NCI-H510A (cell line): ENCODE results near the gene ACY1.
A peak's percentile ranks its signal among the peaks of the same experiment; 100 is the strongest.

ENCODE experiments used
- DNase-seq: peaks from one replicate; lab custom pipeline; 2025; lab: John Stamatoyannopoulos, UW

The ACY1 gene

DNA sequence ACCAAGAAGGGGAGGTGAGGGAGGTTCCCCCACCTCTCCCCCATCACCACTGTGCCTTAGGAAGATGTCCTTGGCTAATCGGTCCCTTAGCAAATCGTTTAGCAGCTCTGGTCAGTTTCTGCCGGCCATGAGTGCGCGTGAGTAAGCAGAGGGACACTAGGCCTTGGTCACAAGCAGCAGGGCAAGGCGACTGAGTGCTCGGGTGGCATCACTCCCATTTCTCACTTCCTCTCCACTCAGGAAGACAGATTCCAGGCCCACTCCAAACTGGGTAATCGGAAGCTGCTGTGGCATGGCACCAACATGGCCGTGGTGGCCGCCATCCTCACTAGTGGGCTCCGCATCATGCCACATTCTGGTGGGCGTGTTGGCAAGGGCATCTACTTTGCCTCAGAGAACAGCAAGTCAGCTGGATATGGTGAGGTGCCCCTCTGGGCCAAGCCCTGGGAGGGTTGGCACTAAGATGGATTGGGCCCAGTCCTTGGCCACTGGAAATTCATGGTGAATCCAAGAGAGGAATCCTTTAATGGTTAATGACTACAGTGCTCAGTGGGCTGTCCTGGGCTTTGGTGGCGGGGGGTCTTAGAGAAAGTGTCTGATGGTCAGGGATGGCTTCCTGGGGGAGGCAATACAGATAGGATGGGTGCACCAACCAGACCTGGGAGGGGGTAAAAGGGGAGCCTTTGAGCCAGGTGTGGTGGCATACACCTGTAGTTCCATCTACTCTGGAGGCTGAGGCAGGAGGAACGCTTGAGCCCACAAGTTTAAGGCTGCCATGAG is 37.2 kb upstream of the ACY1 start:
- no peak for DNase-seq

DNA sequence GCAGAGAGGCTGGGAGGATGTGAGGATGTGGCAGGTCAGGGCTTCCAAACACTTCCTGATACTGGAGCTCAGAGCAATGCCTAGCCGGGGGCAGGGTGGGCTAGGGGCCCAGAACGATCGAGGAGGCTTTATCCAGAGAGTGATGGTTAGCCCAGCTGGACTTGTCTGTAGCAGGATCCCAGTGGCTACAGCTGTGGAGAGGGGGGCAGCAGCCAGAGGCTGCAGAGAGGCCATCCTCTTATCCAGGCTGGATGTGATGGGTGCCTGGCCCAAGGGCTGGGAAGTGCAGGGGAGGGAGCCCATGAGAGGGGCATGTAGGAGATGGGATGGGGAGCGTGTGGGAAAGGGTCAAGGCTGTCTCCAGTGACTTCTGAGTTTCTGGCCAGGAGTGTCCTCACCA is 36.5 kb upstream of the ACY1 start:
- DNase-seq, result no peak

GRCh38 chr3:51947215-51947900 is 36.0 kb upstream of the ACY1 start:
- no peak for DNase-seq

DNA sequence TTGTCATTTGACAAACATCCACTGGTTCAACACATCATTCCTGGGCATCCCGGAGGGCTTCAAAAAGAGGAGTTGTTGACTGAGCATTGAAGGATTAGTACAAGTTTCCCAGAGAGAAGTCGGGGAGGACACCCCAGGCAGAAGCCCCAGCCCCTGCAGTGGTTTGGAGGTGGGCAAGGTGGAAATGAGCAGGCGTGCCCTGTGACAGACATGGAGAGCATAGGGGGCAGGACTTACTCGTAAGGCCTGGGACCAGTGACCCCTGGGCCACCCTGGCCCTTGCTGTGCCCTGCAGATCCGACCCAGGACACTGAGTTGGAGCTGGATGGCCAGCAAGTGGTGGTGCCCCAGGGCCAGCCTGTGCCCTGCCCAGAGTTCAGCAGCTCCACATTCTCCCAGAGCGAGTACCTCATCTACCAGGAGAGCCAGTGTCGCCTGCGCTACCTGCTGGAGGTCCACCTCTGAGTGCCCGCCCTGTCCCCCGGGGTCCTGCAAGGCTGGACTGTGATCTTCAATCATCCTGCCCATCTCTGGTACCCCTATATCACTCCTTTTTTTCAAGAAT is 35.2 kb upstream of the ACY1 start:
- DNase-seq, result no peak

- DNase-seq, result no peak
Measured at GRCh38 chr3:51949121-51949520, 34.2 kb upstream of the ACY1 start.

DNA sequence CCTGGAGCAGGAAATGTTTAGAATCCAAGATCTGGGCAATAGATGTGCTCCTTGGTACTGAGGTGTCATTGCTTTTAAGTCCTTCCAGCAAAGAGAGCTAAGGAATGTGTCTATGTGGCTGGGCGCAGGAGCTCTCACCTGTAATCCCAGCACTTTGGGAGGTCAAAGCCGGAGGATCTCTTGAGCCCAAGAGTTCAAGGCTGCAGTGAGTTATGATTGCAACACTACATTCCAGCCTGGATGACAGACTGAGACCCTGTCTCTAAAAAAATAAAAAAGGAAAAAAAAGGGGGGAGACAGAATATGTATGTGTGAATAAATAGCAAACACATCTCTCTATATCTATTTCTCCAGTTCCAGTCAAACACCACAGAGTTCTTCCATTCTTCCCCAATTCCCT is 32.4 kb upstream of the ACY1 start:
- no peak for DNase-seq

DNA sequence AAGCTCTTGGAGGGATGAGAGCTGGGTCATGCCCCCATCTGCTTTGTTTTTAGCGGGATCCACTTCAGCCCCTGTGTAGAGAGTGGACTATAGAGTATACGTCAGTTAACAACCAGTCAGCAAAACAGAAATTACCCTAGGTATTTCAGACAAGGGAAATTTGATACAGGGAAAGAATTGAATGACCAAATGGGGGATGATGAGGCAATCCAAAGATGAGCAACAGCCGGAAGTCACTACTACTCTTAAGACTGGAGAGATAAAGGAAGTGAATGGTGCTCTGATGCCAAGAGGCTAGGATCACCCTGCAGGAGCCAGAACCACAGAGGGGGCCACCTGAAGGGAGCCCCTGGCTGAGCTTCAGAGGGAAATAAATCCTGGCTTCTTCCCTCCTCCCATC is 29.9 kb upstream of the ACY1 start:
- DNase-seq, result peak; percentile 23

- DNase-seq, result no peak
Measured at GRCh38 chr3:51954105-51954504, 29.2 kb upstream of the ACY1 start.

- DNase-seq, result no peak
Measured at GRCh38 chr3:51954713-51955112, 28.6 kb upstream of the ACY1 start.

GRCh38 chr3:51955175-51955892 is 28.0 kb upstream of the ACY1 start, which contains the start of gene GPR62:
GPR62 (plus strand) TSS chr3:51955381; CDS start chr3:51955653, 272 bp downstream.
- no peak for DNase-seq

DNA sequence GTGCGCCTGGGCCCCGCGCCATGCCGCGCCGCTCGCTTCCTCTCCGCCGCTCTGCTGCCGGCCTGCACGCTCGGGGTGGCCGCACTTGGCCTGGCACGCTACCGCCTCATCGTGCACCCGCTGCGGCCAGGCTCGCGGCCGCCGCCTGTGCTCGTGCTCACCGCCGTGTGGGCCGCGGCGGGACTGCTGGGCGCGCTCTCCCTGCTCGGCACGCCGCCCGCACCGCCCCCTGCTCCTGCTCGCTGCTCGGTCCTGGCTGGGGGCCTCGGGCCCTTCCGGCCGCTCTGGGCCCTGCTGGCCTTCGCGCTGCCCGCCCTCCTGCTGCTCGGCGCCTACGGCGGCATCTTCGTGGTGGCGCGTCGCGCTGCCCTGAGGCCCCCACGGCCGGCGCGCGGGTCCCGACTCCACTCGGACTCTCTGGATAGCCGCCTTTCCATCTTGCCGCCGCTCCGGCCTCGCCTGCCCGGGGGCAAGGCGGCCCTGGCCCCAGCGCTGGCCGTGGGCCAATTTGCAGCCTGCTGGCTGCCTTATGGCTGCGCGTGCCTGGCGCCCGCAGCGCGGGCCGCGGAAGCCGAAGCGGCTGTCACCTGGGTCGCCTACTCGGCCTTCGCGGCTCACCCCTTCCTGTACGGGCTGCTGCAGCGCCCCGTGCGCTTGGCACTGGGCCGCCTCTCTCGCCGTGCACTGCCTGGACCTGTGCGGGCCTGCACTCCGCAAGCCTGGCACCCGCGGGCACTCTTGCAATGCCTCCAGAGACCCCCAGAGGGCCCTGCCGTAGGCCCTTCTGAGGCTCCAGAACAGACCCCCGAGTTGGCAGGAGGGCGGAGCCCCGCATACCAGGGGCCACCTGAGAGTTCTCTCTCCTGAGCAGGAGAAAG is 27.2 kb upstream of the ACY1 start:
- DNase-seq, result no peak

DNA sequence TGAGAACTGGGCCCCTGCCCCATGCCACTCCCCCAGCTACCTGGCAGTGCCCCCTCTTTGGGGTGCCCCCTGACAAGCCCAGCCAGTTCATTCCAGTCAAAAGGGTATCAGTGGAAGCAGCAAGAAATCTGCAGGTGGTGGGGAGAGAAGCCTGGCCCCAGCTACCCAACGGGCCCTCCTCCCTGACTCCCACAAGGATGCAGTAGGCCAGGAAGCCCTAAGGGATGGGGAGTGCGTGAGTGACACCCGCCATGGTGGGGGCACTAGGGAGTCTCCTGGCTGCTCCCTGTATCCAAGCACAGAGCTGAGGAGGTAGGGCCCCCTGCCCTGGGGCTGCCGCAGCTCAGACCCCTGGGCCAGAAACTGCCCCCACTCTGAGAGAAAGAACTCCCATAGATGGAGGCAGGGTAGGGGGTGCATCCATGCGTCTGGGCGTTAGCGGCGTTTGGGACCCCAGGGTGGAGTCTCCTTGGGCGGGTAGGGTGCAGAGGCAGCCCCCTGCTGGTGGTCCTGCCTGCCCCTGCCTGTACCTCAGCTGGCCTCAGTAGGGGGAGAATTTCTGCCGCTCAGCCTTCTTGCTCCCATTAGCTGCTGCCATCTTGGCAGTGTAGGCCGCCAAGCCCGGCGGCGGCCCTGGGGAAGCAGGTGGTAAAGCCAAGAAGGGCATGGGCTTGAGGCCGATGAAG is 25.7 kb upstream of the ACY1 start:
- no peak for DNase-seq

DNA sequence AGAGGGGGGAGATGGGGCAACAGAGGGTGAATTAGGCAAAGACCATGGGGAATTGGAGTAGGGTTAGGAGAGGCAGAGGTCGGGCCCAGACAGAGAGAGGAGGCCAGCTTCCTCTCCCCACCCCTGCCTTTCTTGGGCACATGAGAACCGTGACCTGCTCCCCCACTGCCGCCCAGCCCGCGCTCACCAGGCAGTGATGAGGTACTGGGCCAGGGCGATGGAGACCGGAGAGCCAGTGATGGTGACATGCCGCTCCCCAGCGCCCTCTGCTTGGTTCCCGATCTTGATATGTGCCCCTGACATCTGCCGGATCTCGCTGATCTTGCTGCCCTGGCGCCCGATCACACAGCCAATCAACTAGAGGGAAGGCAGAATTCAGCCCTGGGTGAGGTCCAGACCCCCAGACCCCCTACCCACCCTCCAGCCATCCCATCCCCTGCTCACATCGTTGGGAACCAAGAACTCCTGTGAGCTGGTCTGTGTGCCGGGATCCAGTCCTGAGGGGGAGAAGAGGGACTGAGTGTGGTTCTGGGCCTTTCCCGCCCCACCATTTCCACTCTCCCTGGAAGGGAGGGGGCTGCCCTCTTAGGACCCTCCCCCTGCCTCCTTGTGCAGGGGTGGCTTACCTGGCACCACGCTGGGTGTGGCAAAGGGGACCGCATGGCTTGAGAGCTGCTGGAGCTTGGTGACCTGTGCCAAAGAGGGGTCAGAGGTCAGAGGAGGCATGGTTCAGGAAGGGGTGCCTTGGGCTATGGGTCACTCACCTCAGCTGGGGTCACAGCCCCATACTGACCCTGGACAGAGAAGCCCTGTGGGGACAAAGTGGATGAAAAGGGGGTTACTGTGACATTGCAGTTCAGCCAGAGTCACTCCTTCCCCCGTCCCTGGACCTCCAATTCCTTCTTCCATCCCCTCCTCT is 24.5 kb upstream of the ACY1 start:
- DNase-seq, result no peak

GRCh38 chr3:51959651-51960050 is 23.7 kb upstream of the ACY1 start:
- DNase-seq, result no peak

GRCh38 chr3:51960386-51960785 is 22.9 kb upstream of the ACY1 start:
- no peak for DNase-seq

DNA sequence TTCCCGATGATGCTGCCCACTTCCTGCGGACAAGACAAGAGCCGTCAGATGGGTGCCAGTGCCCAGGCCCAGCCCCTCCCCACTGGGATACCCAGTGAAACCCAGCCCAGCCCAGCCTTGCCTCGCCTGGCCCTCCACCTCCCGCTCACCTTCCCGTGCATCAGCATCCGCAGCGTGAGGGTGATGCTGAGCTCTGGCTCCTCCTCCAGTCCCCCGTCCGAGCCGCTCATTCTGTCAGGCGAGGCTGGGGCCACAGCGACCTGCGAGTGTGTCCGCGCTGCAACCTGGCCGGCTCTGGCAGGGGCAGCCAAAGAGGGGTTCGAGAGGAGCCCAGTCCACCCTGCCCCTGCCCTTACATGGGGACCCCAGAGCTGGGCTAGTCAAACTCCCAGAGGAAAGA is 22.3 kb upstream of the ACY1 start:
- DNase-seq, result no peak

- DNase-seq, result no peak
Measured at GRCh38 chr3:51961602-51962569, 21.4 kb upstream of the ACY1 start.

DNA sequence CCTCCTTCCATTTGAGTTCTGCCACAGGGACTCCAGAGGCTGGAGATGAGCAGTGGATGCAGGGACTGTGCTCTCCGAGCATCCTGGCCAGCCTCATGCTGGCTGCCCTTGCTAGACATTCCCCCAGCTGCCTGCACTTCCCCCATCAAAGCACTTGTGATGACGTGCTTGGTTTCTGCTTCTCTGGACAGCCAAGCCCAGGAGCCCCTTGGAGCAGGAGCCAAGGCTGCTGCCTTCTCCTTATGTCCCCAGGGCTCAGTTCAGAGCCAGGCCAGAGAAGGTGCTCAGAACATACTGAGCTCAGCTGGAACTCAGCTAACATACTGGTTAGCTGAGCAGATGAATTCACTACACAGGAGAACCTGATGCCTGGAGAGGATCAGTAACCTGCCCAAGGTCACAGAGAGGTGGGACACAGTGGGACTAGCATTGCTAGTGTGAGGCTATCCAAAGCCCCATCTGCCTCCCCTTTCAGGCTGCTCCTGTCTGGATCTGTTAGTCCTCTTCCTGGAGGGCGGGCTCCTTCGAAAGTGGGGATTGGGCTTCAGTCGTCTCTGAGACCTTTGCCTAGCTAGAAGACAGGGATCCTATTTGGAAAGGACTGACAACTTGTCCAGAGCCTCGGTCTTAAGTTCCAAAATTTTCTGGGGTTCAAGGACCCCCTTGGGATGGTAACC is 20.3 kb upstream of the ACY1 start:
- DNase-seq, result no peak
